ENCODE results near the gene SHLD3. TPM values are rescaled to one million over a fixed set of nuclear protein-coding genes. Genes with fewer than 3 reads are reported as not detected.
"Not testable (repeated sequence)": the region's sequence is repeated elsewhere in the genome, so short reads cannot be mapped to it uniquely, and the experiment has no call there.

The SHLD3 gene
- total RNA-seq, 1 donor from 2014 or later: 5.8 TPM

- intact Hi-C loops (cut with micrococcal nuclease): no loop called here
Observed at GRCh38 chr5:65674749-65675148, 49.9 kb downstream of the SHLD3 start.

DNA sequence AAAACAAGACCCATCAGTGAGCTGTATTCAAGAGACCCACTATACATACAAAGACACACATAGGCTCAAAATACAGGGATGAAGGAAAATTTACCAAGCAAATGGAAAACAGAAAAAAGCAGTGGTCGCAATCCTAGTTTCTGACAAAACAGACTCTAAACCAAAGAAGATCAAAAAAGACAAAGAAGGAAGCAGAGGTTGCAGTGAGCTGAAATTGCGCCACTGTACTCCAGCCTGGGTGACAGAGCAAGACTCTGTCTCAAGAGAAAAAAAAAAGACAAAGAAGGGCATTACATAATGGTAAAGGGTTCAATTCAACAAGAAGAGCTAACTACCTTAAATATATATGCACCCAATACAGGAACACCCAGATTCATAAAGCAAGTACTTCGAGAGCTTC is 51.2 kb downstream of the SHLD3 start:
- intact Hi-C loops (cut with micrococcal nuclease): not testable (repeated sequence)

Other genes starting within 250 kb of the SHLD3 start
- gene ADAMTS6, start 143.1 kb upstream of the SHLD3 start, total RNA-seq: 2.0 TPM in 2 replicates
- gene CENPK, start 61.9 kb upstream of the SHLD3 start, total RNA-seq: 87.3 and 90.2 TPM in 2 replicates
- gene PPWD1, start 61.7 kb upstream of the SHLD3 start, total RNA-seq: 59.8 and 66.8 TPM in 2 replicates
- 7.9 and 8.1 TPM in 2 replicates for gene TRIM23, start 694 bp upstream of the SHLD3 start, total RNA-seq
- gene TRAPPC13, start within 50 bp of the SHLD3 start, total RNA-seq: 25.1 and 25.5 TPM in 2 replicates
- 9.0 and 10.2 TPM in 2 replicates for gene SGTB, start 97.1 kb downstream of the SHLD3 start, total RNA-seq
- gene NLN, start 97.2 kb downstream of the SHLD3 start, total RNA-seq: 10.9 and 14.2 TPM in 2 replicates

Measured in T-helper 2 cell treated with Interferon-gamma antibody and Interleukin-4, amounts not matched to agents 100 ng/mL and 5 ng/mL, for 36 hours (primary cell).